ENCODE measurements around the gene CATSPERE. TPM values are rescaled to one million over a fixed set of nuclear protein-coding genes. Genes with fewer than 3 reads are reported as not detected.
"Not testable (repeated sequence)": the region's sequence is repeated elsewhere in the genome, so short reads cannot be mapped to it uniquely, and the experiment has no call there.

Gene CATSPERE
- polyA plus RNA-seq, 1 experiment: 0.36 TPM

GRCh38 chr1:244552336-244552735, 91.3 kb downstream of the CATSPERE start:
- TF ChIP-seq CTCF (IDR thresholded peaks at IDR 0.05; ENCODE audit: low read depth, low read length): no peak
- Histone ChIP-seq H3K27me3 (ENCODE audit: control insufficient read depth, insufficient read depth, low read length) (no peaks in the 10 kb centered on the region), H3K27ac (ENCODE audit: low read depth, low read length) (no peak overlapping the region), H3K4me3 (ENCODE audit: low read depth, low read length) (no peak overlapping the region), H3K9me3 (ENCODE audit: control insufficient read depth, insufficient read depth, low read length) (no peaks in the 10 kb centered on the region)
- ChIA-PET POLR2A (no interaction called here), CTCF (interaction anchor here (1.0 kb wide), 1 partner anchor 26 kb away, joined by 3 read pairs; no protein-coding TSS in a partner anchor)
- DNase-seq (ENCODE audit: low read depth, low spot score): no peak

DNA sequence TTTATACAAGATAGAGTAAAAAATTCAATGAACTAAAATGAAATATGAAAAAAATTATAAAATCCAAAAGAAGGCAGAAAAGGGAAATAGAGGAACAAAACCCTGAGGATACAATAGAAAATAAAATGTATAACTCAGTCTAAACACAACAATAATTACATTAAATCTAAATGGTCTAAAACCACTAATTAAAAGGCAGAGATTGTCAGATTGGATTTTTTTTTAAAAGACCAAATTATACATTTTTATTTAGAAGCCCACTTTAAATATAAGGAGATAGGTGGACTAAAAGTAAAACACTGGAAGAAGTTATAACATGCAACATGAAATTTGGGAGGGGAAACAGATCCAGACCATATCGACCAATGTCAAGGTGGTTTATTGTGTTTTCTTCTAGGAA, 95.2 kb downstream of the CATSPERE start:
- POLR2A ChIA-PET: no interaction called here
- Histone ChIP-seq H3K4me3 (ENCODE audit: low read depth, low read length) (no peak overlapping the region), H3K9me3 (ENCODE audit: control insufficient read depth, insufficient read depth, low read length) (no peaks in the 10 kb centered on the region), H3K27me3 (ENCODE audit: control insufficient read depth, insufficient read depth, low read length) (no peaks in the 10 kb centered on the region), H3K27ac (ENCODE audit: low read depth, low read length) (no peak overlapping the region)
- DNase-seq (ENCODE audit: low read depth, low spot score): no peak
- CTCF ChIA-PET: interaction anchor here (1.0 kb wide), 1 partner anchor 245 kb away, joined by 4 read pairs; no protein-coding TSS in a partner anchor
- TF ChIP-seq CTCF (IDR thresholded peaks at IDR 0.05; ENCODE audit: low read depth, low read length): no peak

DNA sequence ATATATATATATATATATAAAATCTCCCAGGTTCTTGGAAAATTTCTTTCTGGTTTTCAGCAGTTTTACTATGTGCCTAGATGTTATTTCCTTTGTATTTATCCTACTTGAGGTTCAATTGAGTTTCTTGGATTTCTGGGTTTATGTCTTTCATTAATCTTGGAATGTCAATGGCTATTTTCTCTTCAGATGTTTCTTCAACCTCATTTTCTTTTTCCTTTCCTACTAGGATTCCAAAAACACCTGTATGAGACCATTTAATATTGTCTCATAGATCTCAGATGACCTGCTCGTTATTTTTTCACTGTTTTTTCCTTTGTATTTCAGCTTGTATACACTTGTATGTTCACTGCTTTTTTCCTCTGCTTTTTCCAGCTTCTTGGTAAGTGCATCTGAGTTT, 96.5 kb downstream of the CATSPERE start:
- no peak for TF ChIP-seq CTCF (IDR thresholded peaks at IDR 0.05; ENCODE audit: low read depth, low read length)
- no peaks in the 10 kb centered on the region for H3K9me3 ChIP-seq (ENCODE audit: control insufficient read depth, insufficient read depth, low read length)
- H3K27me3 ChIP-seq (ENCODE audit: control insufficient read depth, insufficient read depth, low read length): no peaks in the 10 kb centered on the region
- CTCF ChIA-PET: interaction anchor here (1.0 kb wide), 1 partner anchor 243 kb away, joined by 4 read pairs; no protein-coding TSS in a partner anchor
- no peak for DNase-seq (ENCODE audit: low read depth, low spot score)
- H3K27ac ChIP-seq (ENCODE audit: low read depth, low read length): no peak overlapping the region
- POLR2A ChIA-PET: no interaction called here
- no peak overlapping the region for H3K4me3 ChIP-seq (ENCODE audit: low read depth, low read length)

GRCh38 chr1:244559561-244559960, 98.5 kb downstream of the CATSPERE start:
- no peak for DNase-seq (ENCODE audit: low read depth, low spot score)
- no peak for TF ChIP-seq CTCF (IDR thresholded peaks at IDR 0.05; ENCODE audit: low read depth, low read length)
- Histone ChIP-seq H3K27ac (ENCODE audit: low read depth, low read length) (no peak overlapping the region), H3K9me3 (ENCODE audit: control insufficient read depth, insufficient read depth, low read length) (no peaks in the 10 kb centered on the region), H3K27me3 (ENCODE audit: control insufficient read depth, insufficient read depth, low read length) (no peaks in the 10 kb centered on the region), H3K4me3 (ENCODE audit: low read depth, low read length) (no peak overlapping the region)
- POLR2A ChIA-PET: no interaction called here
- CTCF ChIA-PET: no interaction called here

DNA sequence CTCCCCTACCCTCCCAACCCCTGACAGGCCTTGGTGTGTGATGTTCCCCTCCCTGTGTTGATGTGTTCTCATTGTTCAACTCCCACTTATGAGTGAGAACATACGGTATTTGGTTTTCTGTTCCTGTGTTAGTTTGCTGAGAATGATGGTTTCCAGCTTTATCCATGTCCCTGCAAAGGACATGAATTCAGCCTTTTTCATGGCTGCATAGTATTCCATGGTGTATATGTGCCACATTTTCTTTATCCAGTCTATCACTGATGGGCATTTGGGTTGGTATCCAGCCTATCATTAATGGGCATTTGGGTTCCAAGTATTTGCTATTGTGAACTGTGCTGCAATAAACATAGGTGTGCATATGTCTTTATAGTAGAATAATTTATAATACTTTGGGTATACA, 101.8 kb downstream of the CATSPERE start:
- H3K27ac ChIP-seq (ENCODE audit: low read depth, low read length); H3K9me3 ChIP-seq (ENCODE audit: control insufficient read depth, insufficient read depth, low read length); H3K4me3 ChIP-seq (ENCODE audit: low read depth, low read length); POLR2A ChIA-PET; H3K27me3 ChIP-seq (ENCODE audit: control insufficient read depth, insufficient read depth, low read length); CTCF ChIA-PET; DNase-seq (ENCODE audit: low read depth, low spot score): not testable (repeated sequence)

GRCh38 chr1:244573768-244574167, 112.7 kb downstream of the CATSPERE start:
- no peak for DNase-seq (ENCODE audit: low read depth, low spot score)
- TF ChIP-seq CTCF (IDR thresholded peaks at IDR 0.05; ENCODE audit: low read depth, low read length): no peak
- POLR2A ChIA-PET: no interaction called here
- Histone ChIP-seq H3K4me3 (ENCODE audit: low read depth, low read length) (no peak overlapping the region), H3K27me3 (ENCODE audit: control insufficient read depth, insufficient read depth, low read length) (no peaks in the 10 kb centered on the region), H3K27ac (ENCODE audit: low read depth, low read length) (no peak overlapping the region), H3K9me3 (ENCODE audit: control insufficient read depth, insufficient read depth, low read length) (peaks cover 23% of the 10 kb centered on the region)
- CTCF ChIA-PET: no interaction called here
